H1 (cell line): ENCODE measurements around the gene CD79A.

ENCODE experiments used
- ATF3 ChIP-seq: IDR thresholded peaks from 2 replicates; pipeline ENCODE4 v1.6.1; 2011; ENCODE audit warnings: low read depth, mild to moderate bottlenecking, low read length; ENCODE audit not compliant: insufficient read depth
- CBX8 ChIP-seq: fragments of 300-800, 300-1000 bp; sonication (generic); IDR thresholded peaks from 2 replicates; pipeline ENCODE4 v1.7.1; 2016; ENCODE audit warnings: low read depth, low read length, borderline replicate concordance
- EP300 ChIP-seq, 2 experiments: IDR thresholded peaks; 1 replicate in 1 of 2; 2 replicates in 1 of 2; pipeline ENCODE4 v1.6.1; 2011 to 2012; ENCODE audit warnings: low read depth in 2 of 2, low read length in 2 of 2, mild to moderate bottlenecking in 2 of 2, borderline replicate concordance in 1 of 2, inconsistent platforms in 1 of 2, moderate library complexity in 1 of 2
- GABPA ChIP-seq: IDR thresholded peaks from 2 replicates; pipeline ENCODE4 v1.6.1; 2011; ENCODE audit warnings: mild to moderate bottlenecking, low read length, moderate library complexity, borderline replicate concordance; ENCODE audit not compliant: insufficient read depth
- GTF2F1 ChIP-seq: IDR thresholded peaks from 2 replicates; pipeline ENCODE4 v1.6.1; 2012; ENCODE audit warnings: low read depth, low read length, improper control_type of control experiment, borderline replicate concordance
- POLR2A ChIP-seq, 2 experiments: IDR thresholded peaks; 1 replicate in 1 of 2; 2 replicates in 1 of 2; pipeline ENCODE4 v1.6.1; 2011; ENCODE audit warnings: low read depth in 2 of 2, low read length in 2 of 2, mild to moderate bottlenecking in 2 of 2; ENCODE audit errors: control extremely low read depth in 1 of 2
- POLR2AphosphoS5 ChIP-seq: IDR thresholded peaks from 2 replicates; pipeline ENCODE4 v1.6.1; 2011; ENCODE audit warnings: low read depth, low read length
- RNF2 ChIP-seq: fragments of 200-900, 300-1000 bp; sonication (generic); IDR thresholded peaks from 2 replicates; pipeline ENCODE4 v1.7.1; 2016; ENCODE audit warnings: borderline replicate concordance, low read depth, mild to moderate bottlenecking, antibody characterized with exemption, low read length; ENCODE audit not compliant: poor library complexity, severe bottlenecking; ENCODE audit errors: missing control alignments
- SIN3A ChIP-seq, 2 experiments: IDR thresholded peaks in 1 of 2; conservative IDR thresholded peaks in 1 of 2; 2 replicates each; pipeline ENCODE4 v1.6.1; 2011 to 2012; ENCODE audit warnings: low read length in 2 of 2, improper control_type of control experiment in 1 of 2, low read depth in 1 of 2, mild to moderate bottlenecking in 1 of 2
- SRF ChIP-seq: IDR thresholded peaks from 2 replicates; pipeline ENCODE4 v1.6.1; 2011; ENCODE audit warnings: mild to moderate bottlenecking, low read depth, low read length, moderate library complexity
- SUZ12 ChIP-seq: fragments of 200-600 bp; sonication (generic); IDR thresholded peaks from 2 replicates; pipeline ENCODE4 v1.6.1; 2012; ENCODE audit warnings: mild to moderate bottlenecking, inconsistent platforms, low read length, moderate library complexity, mixed read lengths
- TF ChIP-seq, protein P1 (sequence below), 3 experiments: IDR thresholded peaks; 1 replicate in 2 of 3; 2 replicates in 1 of 3; pipeline versions ENCODE4 v1.5.1 to v1.6.1; 2011; ENCODE audit warnings: low read length in 3 of 3, mild to moderate bottlenecking in 3 of 3, inconsistent platforms in 2 of 3, low read depth in 1 of 3, moderate library complexity in 1 of 3; ENCODE audit not compliant: insufficient read depth in 1 of 3; ENCODE audit errors: control extremely low read depth in 1 of 3

DNA sequence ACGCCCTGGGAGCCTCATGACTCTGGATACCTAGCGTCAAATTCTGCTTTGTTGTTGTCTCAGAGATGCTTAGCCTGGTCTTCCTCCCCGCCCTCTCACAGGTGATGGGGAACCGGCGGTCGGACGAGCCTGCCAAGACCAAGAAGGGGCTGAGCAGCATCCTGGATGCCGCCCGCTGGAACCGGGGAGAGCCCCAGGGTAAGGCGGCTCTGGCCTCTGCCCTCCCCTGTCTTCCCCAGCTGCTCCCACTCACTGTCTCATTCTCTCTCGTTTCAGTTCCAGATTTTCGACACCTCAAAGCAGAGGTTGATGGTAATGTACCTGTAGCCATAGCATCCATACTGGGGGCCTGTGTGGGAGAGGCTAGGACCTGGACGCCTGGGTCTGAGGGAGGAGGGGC is 17.3 kb downstream of the CD79A start:
- TF ChIP-seq CBX8 (no peak), SUZ12 (no peak), EP300 (IDR thresholded peaks at IDR 0.05; ENCODE audit: borderline replicate concordance in 1 of 2, low read depth in 2 of 2, low read length in 2 of 2) (no peak), ATF3 (no peak), GTF2F1 (no peak), POLR2A (IDR thresholded peaks at IDR 0.05; ENCODE audit: control extremely low read depth in 1 of 2, low read depth in 2 of 2, low read length in 2 of 2) (no peak), GABPA (no peak), RNF2 (no peak), POLR2AphosphoS5 (no peak), SIN3A (conservative IDR thresholded peaks at IDR 0.05 in 1 of 2, IDR thresholded peaks at IDR 0.05 in 1 of 2; ENCODE audit: low read depth in 1 of 2, low read length in 2 of 2) (no peak), SRF (no peak)
- TF ChIP-seq, protein P1, sequence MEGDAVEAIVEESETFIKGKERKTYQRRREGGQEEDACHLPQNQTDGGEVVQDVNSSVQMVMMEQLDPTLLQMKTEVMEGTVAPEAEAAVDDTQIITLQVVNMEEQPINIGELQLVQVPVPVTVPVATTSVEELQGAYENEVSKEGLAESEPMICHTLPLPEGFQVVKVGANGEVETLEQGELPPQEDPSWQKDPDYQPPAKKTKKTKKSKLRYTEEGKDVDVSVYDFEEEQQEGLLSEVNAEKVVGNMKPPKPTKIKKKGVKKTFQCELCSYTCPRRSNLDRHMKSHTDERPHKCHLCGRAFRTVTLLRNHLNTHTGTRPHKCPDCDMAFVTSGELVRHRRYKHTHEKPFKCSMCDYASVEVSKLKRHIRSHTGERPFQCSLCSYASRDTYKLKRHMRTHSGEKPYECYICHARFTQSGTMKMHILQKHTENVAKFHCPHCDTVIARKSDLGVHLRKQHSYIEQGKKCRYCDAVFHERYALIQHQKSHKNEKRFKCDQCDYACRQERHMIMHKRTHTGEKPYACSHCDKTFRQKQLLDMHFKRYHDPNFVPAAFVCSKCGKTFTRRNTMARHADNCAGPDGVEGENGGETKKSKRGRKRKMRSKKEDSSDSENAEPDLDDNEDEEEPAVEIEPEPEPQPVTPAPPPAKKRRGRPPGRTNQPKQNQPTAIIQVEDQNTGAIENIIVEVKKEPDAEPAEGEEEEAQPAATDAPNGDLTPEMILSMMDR (IDR thresholded peaks at IDR 0.05; ENCODE audit: control extremely low read depth in 1 of 3, insufficient read depth in 1 of 3, low read depth in 1 of 3, low read length in 3 of 3): no peak
